Spleen (tissue), 11 donors: ENCODE data around the gene NECTIN4. TPM values are rescaled to one million over a fixed set of nuclear protein-coding genes. Genes with fewer than 3 reads are reported as not detected.
A peak's percentile ranks its signal among the peaks of the same experiment; 100 is the strongest.

Experiments used
- DNase-seq: peaks from one replicate; pipeline ENCODE4 v3.0.0-alpha.2; 2020
- H3K27ac ChIP-seq, 8 donors: fragments of 200-600 bp; sonication (generic) in 7 of 8; 1 replicate in 4 of 8; 2 replicates in 4 of 8; pipeline versions ENCODE4 v1.5.0 to v1.8.0; 2016 to 2021; ENCODE audit warnings: inconsistent platforms in 4 of 8, mild to moderate bottlenecking in 4 of 8, moderate library complexity in 1 of 8
- H3K27me3 ChIP-seq, 7 donors: fragments of 200-600 bp; sonication (generic) in 6 of 7; replicated peaks in 1 of 7; 1 replicate in 4 of 7; 2 replicates in 3 of 7; pipeline versions ENCODE4 v1.5.0 to v1.8.0; 2016 to 2021; ENCODE audit warnings: inconsistent platforms in 3 of 7, mild to moderate bottlenecking in 1 of 7
- H3K36me3 ChIP-seq, 6 donors: fragments of 200-600 bp; sonication (generic) in 5 of 6; 1 replicate in 4 of 6; 2 replicates in 2 of 6; pipeline versions ENCODE4 v1.5.0 to v1.8.0; 2016 to 2021; ENCODE audit warnings: inconsistent platforms in 2 of 6
- H3K4me1 ChIP-seq, 6 donors: fragments of 200-600 bp; sonication (generic) in 5 of 6; 1 replicate in 3 of 6; 2 replicates in 3 of 6; pipeline versions ENCODE4 v1.5.0 to v1.8.0; 2016 to 2021; ENCODE audit warnings: inconsistent platforms in 3 of 6
- H3K4me3 ChIP-seq, 8 donors: fragments of 200-600 bp; sonication (generic) in 7 of 8; 1 replicate in 4 of 8; 2 replicates in 4 of 8; pipeline versions ENCODE4 v1.5.0 to v1.8.0; 2016 to 2021; ENCODE audit warnings: inconsistent platforms in 4 of 8, mild to moderate bottlenecking in 4 of 8, moderate library complexity in 2 of 8
- H3K9me3 ChIP-seq, 8 donors: fragments of 200-600 bp; sonication (generic) in 7 of 8; 1 replicate in 4 of 8; 2 replicates in 4 of 8; pipeline versions ENCODE4 v1.5.0 to v1.8.0; 2016 to 2021; ENCODE audit warnings: inconsistent platforms in 4 of 8
- CTCF ChIP-seq, 11 experiments: fragments of 200-600 bp in 7 of 11; fragments of 450-650 bp in 4 of 11; sonication (generic) in 4 of 11; IDR thresholded peaks in 8 of 11; conservative IDR thresholded peaks in 3 of 11; 1 replicate in 7 of 11; 2 replicates in 4 of 11; pipeline versions ENCODE4 v1.4.0 to v1.8.0; 2016 to 2021; ENCODE audit warnings: antibody characterized with exemption in 11 of 11, inconsistent platforms in 4 of 11, mild to moderate bottlenecking in 1 of 11
- POLR2A ChIP-seq, 3 donors: fragments of 450-650 bp; IDR thresholded peaks; one replicate each; pipeline ENCODE4 v1.5.1; 2017; ENCODE audit warnings: antibody characterized with exemption in 3 of 3, mild to moderate bottlenecking in 1 of 3
- POLR2AphosphoS5 ChIP-seq, 3 donors: sonication (generic); formaldehyde crosslinking; IDR thresholded peaks; one replicate each; pipeline ENCODE4 v1.5.1; 2017; ENCODE audit warnings: antibody characterized with exemption in 3 of 3
- WGBS, 5 donors: extraction: QIAGEN DNeasy Blood & Tissue Kit in 3 of 5; methylation state at CpG; one replicate each; pipeline versions ENCODE4 v1.1.5 to v1.1.7; 2013 to 2018; 5-methylcytosine and 5-hydroxymethylcytosine counted together
- intact Hi-C: fragments of 100-400 bp; cut with DNase I; formaldehyde crosslinking; loops from one replicate; pipeline ENCODE4 v1.15.0; 2023; ENCODE audit warnings: low total_unique reads
- polyA plus RNA-seq, 3 donors: library from polyadenylated mRNA; stranded (reverse); fragments of 200-250 nt; gene quantifications; one replicate each; pipeline ENCODE4 v1.2.1, GENCODE V29; 2013
- total RNA-seq, 7 donors: library from RNA; depleted of rRNA in 3 of 7; stranded (reverse); fragments of >200 nt in 3 of 7; fragmentation: NEBNext Ultra II Directional in 4 of 7; extraction: Animal tissue kit (Norgen Biotek cat#: 25700) in 4 of 7; gene quantifications; one replicate each; pipeline versions ENCODE4 v1.1.0 to v1.2.1, GENCODE V29; 2016 to 2021
- donor health status: healthy with polysubstance abuse.
- donor health status: DM: no; HTN: no; CAD: no; lungs with moderate emphysema.
- donor health status: DM: no; HTN: no; CAD: no.
- donor health status: Bipolar disorder and iron deficiency.
- donor health status: healthy.
- donor health status: DM: no; HTN: no; CAD: no.
- donor health status: DM: yes; HTN: yes; CAD: no.

Gene NECTIN4
- total and polyA plus RNA-seq, 10 donors: 0.03 to 0.06 (median 0.04) TPM; not detected in 7

- peaks cover 15 to 37% (median 32%) of the 10 kb centered on the region in 6 donors for H3K4me1 ChIP-seq
- H3K9me3 ChIP-seq: no peaks in the 10 kb centered on the region
- WGBS, 5 donors: 9 to 23% (median 11%) methylated on average over 29 to 71 of the region's 71 CpGs
- intact Hi-C loops: loop anchor here (5.0 to 10.0 kb wide), 2 partner anchors 54 to 101 kb away; partner anchors contain the start of gene USF1
- peak within 1 kb of the TSS; percentile 44 to 80 (median 58) for H3K4me3 ChIP-seq
- no peaks in the 10 kb centered on the region for H3K27me3 ChIP-seq
- peak; percentile 94 for DNase-seq
- TF ChIP-seq POLR2AphosphoS5 (IDR thresholded peaks at IDR 0.05) (peak; percentile 32 to 76 (median 75)), POLR2A (IDR thresholded peaks at IDR 0.05) (no peak), CTCF (IDR thresholded peaks at IDR 0.05 in 8 of 11, conservative IDR thresholded peaks at IDR 0.05 in 3 of 11) (peak in 3 of 11 experiments; percentile 14 to 47 (median 25))
- peak within 1 kb of the TSS; percentile 36 to 76 (median 65) for H3K27ac ChIP-seq
- H3K36me3 ChIP-seq: peaks cover 0 to 40% (median 26%) of the 10 kb centered on the region in 6 donors
Observed at GRCh38 chr1:161098210-161099068, 9.1 kb upstream of the NECTIN4 start, which contains the start of gene KLHDC9. KLHDC9 (plus strand) TSS chr1:161098361; CDS start chr1:161098536, 175 bp downstream.

GRCh38 chr1:161096530-161096929, 7.2 kb upstream of the NECTIN4 start:
- TF ChIP-seq CTCF (IDR thresholded peaks at IDR 0.05 in 8 of 11, conservative IDR thresholded peaks at IDR 0.05 in 3 of 11) (no peak), POLR2A (IDR thresholded peaks at IDR 0.05) (no peak), POLR2AphosphoS5 (IDR thresholded peaks at IDR 0.05) (no peak)
- 10 to 36% (median 21%) methylated on average over 1 of the region's 1 CpG for WGBS, 5 donors
- peak overlapping the region in 3 of 8 donors; percentile 70 to 76 (median 71) for H3K27ac ChIP-seq

GRCh38 chr1:161096015-161096414, 6.7 kb upstream of the NECTIN4 start:
- Histone ChIP-seq H3K4me3 (no peak overlapping the region), H3K9me3 (no peaks in the 10 kb centered on the region), H3K27me3 (no peaks in the 10 kb centered on the region), H3K27ac (peak overlapping the region in 1 of 8 donors; percentile 76), H3K36me3 (peaks cover 0 to 19% (median 11%) of the 10 kb centered on the region in 6 donors), H3K4me1 (peaks cover 15 to 37% (median 32%) of the 10 kb centered on the region in 6 donors)
- TF ChIP-seq POLR2AphosphoS5 (IDR thresholded peaks at IDR 0.05) (no peak), POLR2A (IDR thresholded peaks at IDR 0.05) (no peak), CTCF (IDR thresholded peaks at IDR 0.05 in 8 of 11, conservative IDR thresholded peaks at IDR 0.05 in 3 of 11) (no peak)
- 62 to 89% (median 77%) methylated on average over 2 of the region's 2 CpGs for WGBS, 5 donors
- DNase-seq: no peak
- intact Hi-C loops: loop anchor here (5.0 to 10.0 kb wide), 2 partner anchors 51 to 99 kb away; partner anchors contain the start of gene USF1

More at GRCh38 chr1:161096530-161096929, 7.2 kb upstream of the NECTIN4 start:
- Histone ChIP-seq H3K4me3 (no peak overlapping the region), H3K9me3 (no peaks in the 10 kb centered on the region), H3K27me3 (no peaks in the 10 kb centered on the region), H3K36me3 (peaks cover 0 to 24% (median 16%) of the 10 kb centered on the region in 6 donors), H3K4me1 (peaks cover 15 to 37% (median 32%) of the 10 kb centered on the region in 6 donors)
- DNase-seq: no peak
- intact Hi-C loops: loop anchor here (5.0 to 10.0 kb wide), 2 partner anchors 52 to 99 kb away; partner anchors contain the start of gene USF1
